GM21515 (cell line): Measurements from ENCODE around the gene IL4I1.

Experiments
- ATAC-seq: cut with Tn5 transposase; IDR thresholded peaks from one replicate; pipeline ENCODE4 v1.9.1; 2021; ENCODE audit not compliant: unreplicated experiment

Gene IL4I1

GRCh38 chr19:49924004-49924880 is 27.6 kb upstream of the IL4I1 start:
- ATAC-seq = no peak

- ATAC-seq = no peak
Measured at GRCh38 chr19:49923055-49924003, 26.6 kb upstream of the IL4I1 start.

DNA sequence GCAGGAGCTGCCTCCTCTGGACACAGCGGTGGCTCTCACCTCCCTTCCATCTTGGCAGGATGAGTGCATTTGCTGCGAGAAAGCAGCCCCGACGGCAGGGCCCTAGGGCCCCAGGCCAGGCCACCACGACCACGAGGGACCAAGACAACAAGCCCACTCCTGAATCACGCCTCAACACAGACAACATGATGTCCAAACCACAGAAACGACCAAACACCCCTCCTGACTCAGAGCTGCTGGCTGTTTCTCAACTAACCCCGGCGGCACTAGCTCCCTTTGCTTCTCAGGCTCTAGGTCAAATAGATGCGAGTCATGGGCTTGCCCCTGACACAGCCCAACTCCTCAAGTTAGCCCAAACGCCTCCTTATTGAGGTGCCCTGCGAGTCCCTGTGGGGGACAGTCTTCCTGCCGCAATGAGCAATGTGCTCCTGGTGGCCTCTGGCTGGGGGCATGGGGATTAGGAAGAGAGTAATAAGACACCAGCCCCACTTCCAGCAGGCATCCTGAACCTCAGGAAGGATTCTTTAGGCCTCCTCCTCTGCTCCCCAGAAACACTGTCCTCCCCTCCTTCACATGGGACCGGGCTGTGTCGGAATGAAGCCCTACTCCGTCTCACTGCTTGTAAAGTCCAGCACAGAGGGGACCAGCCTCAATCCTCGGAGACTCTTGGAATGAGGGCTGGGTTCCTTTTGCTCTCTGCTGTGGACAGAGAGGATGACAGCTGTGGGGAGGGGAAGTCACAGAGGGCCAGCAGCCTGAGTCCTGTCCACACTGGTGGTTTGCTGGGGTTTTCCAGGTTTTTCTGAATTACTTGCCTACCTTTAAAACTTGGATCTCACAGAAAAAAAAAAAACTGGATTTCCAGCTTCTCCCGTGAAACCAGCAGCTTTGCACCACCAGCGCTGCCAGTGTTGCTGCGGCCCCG is 25.4 kb upstream of the IL4I1 start:
- no peak for ATAC-seq

DNA sequence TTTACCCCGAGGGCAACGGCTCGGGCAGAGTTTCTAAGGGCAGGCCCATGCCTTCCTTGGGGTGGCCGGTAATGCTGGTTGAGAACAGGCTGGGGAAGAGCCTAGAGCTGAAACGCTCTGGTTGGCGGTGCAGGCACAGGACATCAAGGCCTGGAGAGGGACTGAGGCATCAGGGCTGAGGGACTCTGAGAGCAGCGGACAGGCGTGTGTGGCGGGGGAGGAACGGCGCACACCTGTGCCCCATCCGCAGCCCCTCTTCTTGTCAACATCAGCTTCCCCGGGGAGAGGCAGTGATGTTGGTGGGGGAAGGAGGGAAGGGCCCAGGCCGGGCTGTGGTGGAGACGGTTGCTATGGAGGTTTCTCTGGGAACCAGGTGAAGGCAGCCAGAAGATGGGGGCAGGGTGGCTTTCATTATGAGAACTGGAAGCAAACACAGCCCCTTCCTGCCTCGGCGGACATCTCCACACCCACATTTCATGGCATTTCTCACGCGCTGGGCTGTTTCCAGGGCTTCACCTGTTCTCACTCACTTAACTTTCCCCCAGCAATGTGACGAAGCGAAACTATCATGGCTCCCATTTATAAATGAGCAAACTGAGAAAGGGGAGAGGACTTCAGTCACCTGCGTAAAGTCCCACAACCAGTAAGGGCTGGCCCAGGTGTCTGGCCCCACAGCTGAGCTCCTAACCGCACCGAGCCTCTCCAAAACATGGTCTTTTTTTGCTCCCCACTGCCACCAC is 24.1 kb upstream of the IL4I1 start:
- ATAC-seq = no peak

DNA sequence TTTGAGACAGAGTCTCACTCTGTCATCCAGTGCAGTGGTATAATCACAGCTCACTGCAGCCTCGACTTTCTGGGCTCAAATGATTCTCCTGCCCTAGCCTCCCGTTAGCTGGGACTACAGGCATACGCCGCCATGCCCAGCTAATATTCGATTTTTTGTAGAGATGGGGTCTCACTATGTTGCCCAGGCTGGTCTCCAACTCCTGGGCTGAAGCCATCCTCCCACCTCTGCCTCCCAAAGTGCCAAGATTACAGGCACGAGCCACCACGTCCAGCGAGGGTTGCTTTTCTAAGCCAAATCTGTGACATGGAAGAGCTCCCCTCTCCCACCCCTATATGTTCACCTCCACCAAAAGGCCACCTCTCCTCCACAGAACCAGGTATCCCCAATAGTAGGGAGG is 21.4 kb upstream of the IL4I1 start:
- no peak for ATAC-seq

- ATAC-seq = no peak
Measured at GRCh38 chr19:49916839-49917733, 20.4 kb upstream of the IL4I1 start.

DNA sequence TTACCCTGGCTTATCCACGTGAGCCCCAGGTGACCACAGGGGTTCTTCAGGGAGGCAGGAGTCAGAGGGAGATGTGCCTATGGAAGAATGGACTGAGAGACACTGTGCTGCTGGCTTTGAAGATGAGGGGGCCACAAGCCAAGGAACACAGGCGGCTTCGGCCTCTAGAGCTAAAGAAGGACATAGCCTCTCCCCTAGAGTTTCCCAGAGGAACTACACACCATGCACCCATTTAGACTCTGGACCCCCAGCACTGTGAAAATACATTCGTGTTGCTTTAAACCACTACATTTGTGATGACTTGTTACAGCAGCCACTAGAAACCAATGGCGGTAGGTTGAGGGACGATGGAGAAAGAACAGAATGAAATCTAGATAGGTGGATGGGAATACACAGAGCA is 18.6 kb upstream of the IL4I1 start:
- no peak for ATAC-seq

- no peak for ATAC-seq
Measured at GRCh38 chr19:49913720-49914119, 17.0 kb upstream of the IL4I1 start.

- ATAC-seq = no peak
Measured at GRCh38 chr19:49912965-49913685, 16.4 kb upstream of the IL4I1 start.

DNA sequence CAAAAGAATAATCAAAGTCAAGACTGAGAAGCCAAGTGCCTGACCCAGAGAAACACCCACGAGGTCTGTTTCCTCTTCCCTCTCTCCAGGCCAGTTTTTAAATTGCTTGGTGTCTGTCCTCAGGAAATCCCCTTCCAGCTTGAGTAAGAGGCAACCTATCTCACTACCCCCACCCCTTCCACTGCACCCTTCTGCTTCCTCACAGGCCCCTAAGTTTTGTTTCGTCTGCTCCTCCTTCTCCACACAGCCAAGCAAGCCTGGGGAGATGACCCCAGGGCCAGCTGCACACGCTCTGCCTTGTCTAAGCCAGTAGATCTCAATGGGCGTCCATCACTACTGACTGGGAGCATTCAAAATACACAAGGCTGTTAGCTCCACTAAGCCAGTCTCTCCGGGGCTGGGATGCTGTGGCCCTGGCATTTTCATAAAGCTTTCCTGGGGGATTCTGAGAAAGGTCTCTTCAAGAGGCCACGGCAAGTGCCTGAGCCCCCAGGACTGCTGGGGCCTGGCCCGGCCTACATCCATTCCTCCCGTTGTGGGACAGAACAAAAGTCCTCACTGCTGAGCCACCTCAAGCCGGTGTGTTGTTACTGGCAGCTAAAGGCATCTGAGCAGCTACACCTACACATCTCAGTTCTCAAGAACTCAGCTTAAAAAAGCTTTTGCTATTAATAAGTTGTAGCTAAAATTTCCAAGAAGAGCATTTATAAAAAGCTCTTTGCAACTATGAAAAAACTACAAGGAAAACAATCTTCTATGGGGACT is 14.9 kb upstream of the IL4I1 start:
- ATAC-seq = no peak

GRCh38 chr19:49910179-49910578 is 13.5 kb upstream of the IL4I1 start:
- no peak for ATAC-seq

GRCh38 chr19:49908480-49909420 is 12.1 kb upstream of the IL4I1 start:
- no peak for ATAC-seq

DNA sequence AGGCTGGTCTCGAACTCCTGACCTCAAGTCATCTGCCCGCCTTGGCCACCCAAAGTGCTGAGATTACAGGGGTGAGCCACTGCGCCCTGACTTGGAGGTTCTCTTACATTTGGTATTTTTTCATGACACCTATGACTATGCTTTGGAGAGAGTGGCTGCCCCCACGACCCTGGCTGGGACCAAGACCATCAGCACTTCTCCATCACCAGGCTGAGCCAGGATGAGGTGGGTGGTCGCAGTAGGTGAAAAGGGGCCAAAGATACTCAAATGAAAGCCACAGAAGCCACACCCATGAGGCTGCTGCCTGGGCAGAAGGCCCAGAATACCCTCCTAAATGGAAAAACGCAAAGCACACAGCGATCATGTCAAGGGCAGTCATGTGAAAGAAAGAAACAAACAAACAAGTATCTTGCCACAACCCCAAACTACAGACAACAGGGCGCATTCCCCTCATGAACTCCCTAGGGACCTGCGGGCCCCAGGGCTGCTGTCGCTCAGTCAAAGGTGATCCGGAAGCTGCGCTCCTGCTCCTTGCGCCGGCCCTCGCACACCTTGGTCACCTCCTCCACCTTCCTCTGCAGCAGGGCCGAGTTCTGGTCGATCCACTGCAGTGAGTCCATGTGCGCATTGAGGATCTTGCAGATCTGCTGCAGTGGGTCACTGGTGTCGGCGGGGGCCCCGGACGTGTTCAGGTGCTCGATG is 11.2 kb upstream of the IL4I1 start:
- no peak for ATAC-seq

DNA sequence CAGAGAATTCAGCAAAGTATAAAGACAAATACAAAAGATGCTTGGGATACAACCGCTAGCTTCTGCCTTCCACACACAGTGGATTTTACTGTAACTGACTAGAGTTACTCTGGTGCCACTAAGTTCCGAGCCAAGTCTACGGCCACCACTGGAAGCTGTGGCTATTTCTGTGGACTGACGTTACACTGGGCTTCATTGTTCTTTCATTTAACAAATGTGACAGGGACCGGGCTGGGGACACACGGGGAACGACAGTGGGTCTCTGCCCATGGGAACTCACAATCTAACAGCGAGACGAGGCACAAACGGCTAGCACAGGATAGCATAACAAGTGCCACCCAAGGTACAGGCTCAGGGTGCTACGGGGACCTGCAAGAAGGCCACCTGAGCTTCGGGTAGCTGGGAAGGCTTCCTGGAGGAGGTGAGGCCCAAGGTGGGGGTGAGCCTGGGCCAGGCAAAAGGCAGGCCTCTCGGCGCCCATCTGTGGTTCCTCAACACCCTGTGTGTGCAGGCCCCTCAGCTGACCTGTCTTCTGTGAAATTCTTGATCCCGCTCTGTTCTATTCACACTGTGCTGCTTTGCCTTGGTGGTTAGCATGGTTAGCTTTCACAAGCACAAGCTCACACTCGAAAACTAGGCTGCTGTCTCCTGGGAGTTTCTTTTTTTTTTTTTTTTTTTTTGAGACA is 10.3 kb upstream of the IL4I1 start:
- no peak for ATAC-seq

- no peak for ATAC-seq
Measured at GRCh38 chr19:49904136-49904535, 7.4 kb upstream of the IL4I1 start.
